A673 (cell line): Measurements from ENCODE around the gene FKBP14. TPM values are rescaled to one million over a fixed set of nuclear protein-coding genes. Genes with fewer than 3 reads are reported as not detected.

ENCODE experiments used
- BruUV-seq: library from RNA; stranded (reverse); fragments of 400-500 nt; replicated peaks from 2 replicates; lab custom pipeline; 2021; lab: Mats Ljungman, UMichigan
- CTCF ChIA-PET: fragments of 300-600 bp; sonication (Branson Sonifier 250); formaldehyde crosslinking; loops from one replicate; lab custom pipeline; 2022; ENCODE audit warnings: antibody characterized with exemption; lab: Charles Lee
- POLR2A ChIA-PET: fragments of 300-600 bp; sonication (Branson Sonifier 250); formaldehyde crosslinking; loops from one replicate; lab custom pipeline; 2022; ENCODE audit warnings: antibody characterized with exemption; ENCODE audit not compliant: low non-redundant PET; lab: Charles Lee
- DNase-seq: peaks from one replicate; pipeline ENCODE4 v3.0.0-alpha.2; 2015; ENCODE audit warnings: low spot score
- H3K27ac ChIP-seq: fragments of 200-600 bp; sonication (generic); 2 replicates; pipeline ENCODE4 v1.5.1; 2016; ENCODE audit warnings: mixed run types, low read depth, mild to moderate bottlenecking, mixed read lengths, antibody characterized with exemption, low read length; ENCODE audit not compliant: poor library complexity, severe bottlenecking
- H3K27me3 ChIP-seq: fragments of 200-600 bp; sonication (generic); replicated peaks from 2 replicates; pipeline ENCODE4 v1.6.1; 2017; ENCODE audit warnings: mixed run types, low read depth, mild to moderate bottlenecking, mixed read lengths, antibody characterized with exemption, low read length; ENCODE audit not compliant: insufficient read depth, poor library complexity
- H3K36me3 ChIP-seq: fragments of 200-600 bp; sonication (generic); 2 replicates; pipeline ENCODE4 v1.6.1; 2016; ENCODE audit warnings: mixed run types, mild to moderate bottlenecking, mixed read lengths, antibody characterized with exemption, low read length; ENCODE audit not compliant: insufficient read depth, poor library complexity, severe bottlenecking
- H3K4me1 ChIP-seq: fragments of 200-600 bp; sonication (generic); 2 replicates; pipeline ENCODE4 v1.6.1; 2017; ENCODE audit warnings: mixed run types, mild to moderate bottlenecking, mixed read lengths, antibody characterized with exemption, low read length; ENCODE audit not compliant: insufficient read depth, poor library complexity, severe bottlenecking
- H3K4me3 ChIP-seq: fragments of 200-600 bp; sonication (generic); 2 replicates; pipeline ENCODE4 v1.5.1; 2016; ENCODE audit warnings: low read depth, mixed run types, mild to moderate bottlenecking, mixed read lengths, low read length; ENCODE audit not compliant: poor library complexity, severe bottlenecking
- H3K9me3 ChIP-seq: fragments of 200-600 bp; sonication (generic); 2 replicates; pipeline ENCODE4 v1.6.1; 2016; ENCODE audit warnings: mixed run types, low read depth, mild to moderate bottlenecking, mixed read lengths, antibody characterized with exemption, low read length; ENCODE audit not compliant: poor library complexity, severe bottlenecking
- CTCF ChIP-seq: fragments of 300-800, 200-600 bp; sonication (generic); conservative IDR thresholded peaks from 2 replicates; pipeline ENCODE4 v1.5.1; 2017; ENCODE audit warnings: low read depth, mild to moderate bottlenecking, antibody characterized with exemption, low read length, moderate library complexity, mixed read lengths
- EZH2 ChIP-seq: fragments of 200-600 bp; sonication (generic); IDR thresholded peaks from 2 replicates; pipeline ENCODE4 v1.6.1; 2017; ENCODE audit warnings: borderline replicate concordance, low read depth, mild to moderate bottlenecking, mixed read lengths, antibody characterized with exemption, low read length; ENCODE audit not compliant: poor library complexity, severe bottlenecking
- intact Hi-C: fragments of 100-400 bp; cut with micrococcal nuclease; formaldehyde crosslinking; loops from one replicate; pipeline ENCODE4 v1.10.0; 2022; ENCODE audit not compliant: unreplicated experiment
- total RNA-seq: library from RNA; stranded (reverse); gene quantifications from 2 replicates; pipeline ENCODE4 v1.2.3, GENCODE V29; 2021

The FKBP14 gene
- total RNA-seq, 1 experiment from 2014 or later, result 53.6 TPM

GRCh38 chr7:30028749-30029635 is 2.5 kb upstream of the FKBP14 start:
- Histone ChIP-seq H3K4me3 (peak overlapping the region; percentile 92), H3K9me3 (no peaks in the 10 kb centered on the region), H3K27me3 (no peaks in the 10 kb centered on the region), H3K27ac (peak overlapping the region; percentile 81), H3K36me3 (no peaks in the 10 kb centered on the region), H3K4me1 (peaks cover 12% of the 10 kb centered on the region)
- no TSS peak for BruUV-seq
- no peak for TF ChIP-seq EZH2
- TF ChIP-seq CTCF, result no peak
- peak; percentile 62 for DNase-seq
- ChIA-PET CTCF (no interaction called here), POLR2A (no interaction called here)
- intact Hi-C loops, result no loop called here

DNA sequence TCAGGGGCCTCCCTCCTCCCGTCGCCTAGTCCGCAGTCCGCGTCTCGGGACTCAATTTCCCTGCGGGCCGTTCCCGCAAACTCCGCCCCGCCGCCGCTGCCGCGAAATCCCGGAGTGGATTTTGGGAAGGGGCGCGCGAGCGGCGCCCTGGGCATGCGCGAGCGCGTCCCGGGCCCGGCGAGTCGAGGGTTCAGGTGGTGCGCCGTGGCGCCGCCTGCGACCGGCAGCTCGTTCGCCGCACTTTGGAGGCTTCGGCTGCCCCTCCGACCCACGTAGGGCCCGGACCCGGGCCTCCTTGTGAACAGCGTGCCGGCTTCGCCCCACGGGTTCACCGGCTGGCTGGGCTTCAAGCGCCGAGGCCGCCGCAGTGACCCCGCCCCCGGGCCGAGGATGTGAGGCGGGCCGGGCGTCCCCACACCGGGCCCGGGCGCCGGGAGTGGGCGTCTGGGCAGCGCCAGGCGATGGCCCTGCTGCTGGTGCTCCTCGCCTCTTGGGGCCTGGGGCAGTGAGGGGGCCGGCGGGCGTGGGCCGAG is 1.8 kb upstream of the FKBP14 start, which contains the start of gene PLEKHA8:
PLEKHA8 (plus strand) TSS at position 197 of the 533 bp plus-strand sequence. CDS start 351 bp downstream, outside the sequence.
- BruUV-seq, result no TSS peak
- ChIA-PET POLR2A (no interaction called here), CTCF (no interaction called here)
- H3K9me3 ChIP-seq, result no peaks in the 10 kb centered on the region
- intact Hi-C loops, result no loop called here
- no peaks in the 10 kb centered on the region for H3K36me3 ChIP-seq
- peak within 1 kb of the TSS; percentile 81 for H3K27ac ChIP-seq
- H3K4me3 ChIP-seq, result peak within 1 kb of the TSS; percentile 92
- no peak for TF ChIP-seq CTCF
- no peak for TF ChIP-seq EZH2
- DNase-seq, result peak; percentile 94
- H3K27me3 ChIP-seq, result no peaks in the 10 kb centered on the region
- H3K4me1 ChIP-seq, result peaks cover 14% of the 10 kb centered on the region

- peak overlapping the region; percentile 92 for H3K4me3 ChIP-seq
- ChIA-PET POLR2A (interaction anchor here (0.5 kb wide), 1 partner anchor 36 kb away, joined by 5 read pairs; no protein-coding TSS in a partner anchor), CTCF (no interaction called here)
- H3K9me3 ChIP-seq, result no peaks in the 10 kb centered on the region
- peak overlapping the region; percentile 81 for H3K27ac ChIP-seq
- BruUV-seq, result no TSS peak
- no peak for TF ChIP-seq EZH2
- TF ChIP-seq CTCF, result no peak
- no peaks in the 10 kb centered on the region for H3K36me3 ChIP-seq
- peaks cover 19% of the 10 kb centered on the region for H3K4me1 ChIP-seq
- no peak for DNase-seq
- intact Hi-C loops, result loop anchor here (2.0 kb wide), 1 partner anchor 39 kb away; the partner anchor contains the start of gene SCRN1
- H3K27me3 ChIP-seq, result no peaks in the 10 kb centered on the region
Observed at GRCh38 chr7:30027740-30028215, 1.3 kb upstream of the FKBP14 start.
